ENCODE data around the gene KRTAP23-1. TPM values are rescaled to one million over a fixed set of nuclear protein-coding genes. Genes with fewer than 3 reads are reported as not detected.

The KRTAP23-1 gene
- total RNA-seq, 1 donor from 2014 or later: not detected

DNA sequence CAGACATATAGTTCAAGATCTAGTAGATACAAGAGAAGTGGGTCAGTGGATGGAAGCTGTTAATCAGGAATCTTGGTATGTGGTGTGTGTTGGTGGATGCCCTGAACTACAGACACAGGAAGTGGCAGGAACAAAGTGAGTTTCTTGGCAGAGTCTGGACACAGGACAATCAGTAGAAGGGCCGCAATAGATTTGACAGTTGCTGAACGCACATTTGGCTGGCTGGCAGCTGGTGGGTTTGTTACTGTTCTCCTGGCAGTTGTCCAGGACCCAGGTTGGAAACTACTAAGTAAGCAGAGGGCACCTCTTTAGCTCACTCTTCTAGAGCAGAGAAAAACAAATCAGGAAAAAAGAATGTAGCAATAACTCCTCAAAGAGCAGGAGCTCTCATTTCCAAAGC is 41.5 kb downstream of the KRTAP23-1 start:
- DNase-seq (ENCODE audit: low read depth): no peak

- no peak for DNase-seq (ENCODE audit: low read depth)
Measured at GRCh38 chr21:30305136-30305535, 43.3 kb downstream of the KRTAP23-1 start.

Other genes starting within 250 kb of the KRTAP23-1 start
- gene CLDN17, start 181.8 kb downstream of the KRTAP23-1 start, total RNA-seq: not detected in 2 replicates
- gene CLDN8, start 132.5 kb downstream of the KRTAP23-1 start, total RNA-seq: 0.35 TPM in 1 of 2 replicates, not detected in the other
- gene KRTAP24-1, start 65.7 kb downstream of the KRTAP23-1 start, total RNA-seq: not detected in 2 replicates
- not detected in 2 replicates for gene KRTAP25-1, start 59.1 kb downstream of the KRTAP23-1 start, total RNA-seq
- not detected in 2 replicates for gene KRTAP26-1, start 28.3 kb downstream of the KRTAP23-1 start, total RNA-seq
- gene KRTAP27-1, start 10.9 kb downstream of the KRTAP23-1 start, total RNA-seq: not detected in 2 replicates
- not detected in 2 replicates for gene KRTAP13-2, start 23.7 kb upstream of the KRTAP23-1 start, total RNA-seq
- gene KRTAP13-1, start 47.4 kb upstream of the KRTAP23-1 start, total RNA-seq: not detected in 2 replicates
- not detected in 2 replicates for gene KRTAP13-3, start 77.3 kb upstream of the KRTAP23-1 start, total RNA-seq
- gene KRTAP13-4, start 81.6 kb upstream of the KRTAP23-1 start, total RNA-seq: not detected in 2 replicates
- gene KRTAP15-1, start 91.7 kb upstream of the KRTAP23-1 start, total RNA-seq: not detected in 2 replicates
- gene KRTAP19-1, start 131.8 kb upstream of the KRTAP23-1 start, total RNA-seq: not detected in 2 replicates
- not detected in 2 replicates for gene KRTAP19-2, start 138.8 kb upstream of the KRTAP23-1 start, total RNA-seq
- not detected in 2 replicates for gene KRTAP19-3, start 143.4 kb upstream of the KRTAP23-1 start, total RNA-seq
- not detected in 2 replicates for gene KRTAP19-4, start 148.6 kb upstream of the KRTAP23-1 start, total RNA-seq
- not detected in 2 replicates for gene KRTAP19-5, start 153.5 kb upstream of the KRTAP23-1 start, total RNA-seq
- gene KRTAP19-6, start 193.3 kb upstream of the KRTAP23-1 start, total RNA-seq: not detected in 2 replicates
- gene KRTAP19-7, start 212.7 kb upstream of the KRTAP23-1 start, total RNA-seq: not detected in 2 replicates
- gene KRTAP22-2, start 241.8 kb upstream of the KRTAP23-1 start, total RNA-seq: not detected in 2 replicates
- gene KRTAP6-3, start 243.8 kb upstream of the KRTAP23-1 start, total RNA-seq: not detected in 2 replicates